Gastroesophageal sphincter (tissue), 4 donors: ENCODE results near the gene ZMIZ1. TPM values are rescaled to one million over a fixed set of nuclear protein-coding genes. Genes with fewer than 3 reads are reported as not detected.

Experiments
- ATAC-seq: fragments of 150-250 bp; one replicate; pipeline ENCODE4 v1.9.1; 2016; ENCODE audit warnings: mild to moderate bottlenecking, moderate library complexity
- H3K27ac ChIP-seq, 4 donors: fragments of 200-600 bp; sonication (generic) in 3 of 4; 1 replicate in 3 of 4; 2 replicates in 1 of 4; pipeline ENCODE4 v1.5.1; 2016 to 2019
- H3K27me3 ChIP-seq: fragments of 200-600 bp; sonication (generic); one replicate; pipeline ENCODE4 v1.5.1; 2019
- H3K36me3 ChIP-seq, 2 donors: fragments of 200-600 bp; sonication (generic); one replicate each; pipeline ENCODE4 v1.5.1; 2019; ENCODE audit warnings: control low read depth in 1 of 2
- H3K4me1 ChIP-seq, 3 donors: fragments of 200-600 bp; sonication (generic); 1 replicate in 2 of 3; 2 replicates in 1 of 3; pipeline ENCODE4 v1.5.1; 2016 to 2019; ENCODE audit warnings: control low read depth in 2 of 3
- H3K4me3 ChIP-seq, 2 donors: fragments of 200-600 bp; sonication (generic); one replicate each; pipeline ENCODE4 v1.5.1; 2019; ENCODE audit warnings: mild to moderate bottlenecking in 1 of 2, moderate library complexity in 1 of 2
- H3K9me3 ChIP-seq, 3 donors: fragments of 200-600 bp; sonication (generic); one replicate each; pipeline ENCODE4 v1.5.1; 2017 to 2019; ENCODE audit warnings: control low read depth in 2 of 3
- EP300 ChIP-seq: sonication (generic); formaldehyde crosslinking; IDR thresholded peaks from one replicate; pipeline ENCODE4 v1.6.1; 2017; ENCODE audit warnings: antibody characterized with exemption, mild to moderate bottlenecking
- POLR2A ChIP-seq, 2 donors: fragments of 450-650 bp; IDR thresholded peaks; one replicate each; pipeline ENCODE4 v1.6.1; 2017; ENCODE audit warnings: antibody characterized with exemption in 2 of 2, mild to moderate bottlenecking in 2 of 2, moderate library complexity in 1 of 2
- POLR2AphosphoS5 ChIP-seq: sonication (generic); formaldehyde crosslinking; IDR thresholded peaks from one replicate; pipeline ENCODE4 v1.6.1; 2017; ENCODE audit warnings: antibody characterized with exemption
- WGBS, 2 donors: methylation state at CpG; one replicate each; pipeline ENCODE4 v1.1.5; 2018; ENCODE audit warnings: low coverage in 1 of 2; 5-methylcytosine and 5-hydroxymethylcytosine counted together
- total RNA-seq, 4 donors: library from RNA; depleted of rRNA; stranded (reverse); fragments of >200 nt; gene quantifications; one replicate each; pipeline ENCODE4 v1.1.0, GENCODE V29; 2016
- TF ChIP-seq, protein P1 (sequence below), 4 experiments: fragments of 200-600 bp in 2 of 4; fragments of 450-650 bp in 2 of 4; sonication (generic) in 1 of 4; IDR thresholded peaks; one replicate each; pipeline ENCODE4 v1.5.1; 2017 to 2019; ENCODE audit warnings: antibody characterized with exemption in 4 of 4, mild to moderate bottlenecking in 2 of 4, moderate library complexity in 2 of 4

The ZMIZ1 gene
- total RNA-seq, 4 donors from 2014 or later: 36.3 to 79.2 (median 67.1) TPM

DNA sequence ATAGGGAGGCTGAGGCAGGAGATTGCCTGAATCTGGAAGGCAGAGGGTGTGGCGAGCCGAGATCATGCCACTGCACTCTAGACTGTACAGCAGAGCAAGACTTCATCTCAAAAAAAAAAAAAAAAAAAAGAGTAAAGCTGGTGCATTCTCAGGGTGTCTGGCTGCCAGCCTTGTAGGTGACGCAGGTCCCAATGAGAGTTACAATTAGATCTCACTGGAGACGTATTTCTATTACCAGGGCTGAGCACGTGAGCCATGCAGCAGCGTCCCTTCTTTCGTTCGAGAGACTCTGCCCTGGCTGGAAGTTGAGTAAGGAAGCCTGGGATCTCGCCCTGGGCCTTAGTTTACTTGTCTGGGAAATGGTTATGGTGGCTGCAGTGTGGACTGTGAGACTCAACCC lies 22.4 kb upstream of the ZMIZ1 start:
- TF ChIP-seq EP300 (no peak), POLR2AphosphoS5 (no peak), POLR2A (IDR thresholded peaks at IDR 0.05) (no peak)
- TF ChIP-seq, protein P1, sequence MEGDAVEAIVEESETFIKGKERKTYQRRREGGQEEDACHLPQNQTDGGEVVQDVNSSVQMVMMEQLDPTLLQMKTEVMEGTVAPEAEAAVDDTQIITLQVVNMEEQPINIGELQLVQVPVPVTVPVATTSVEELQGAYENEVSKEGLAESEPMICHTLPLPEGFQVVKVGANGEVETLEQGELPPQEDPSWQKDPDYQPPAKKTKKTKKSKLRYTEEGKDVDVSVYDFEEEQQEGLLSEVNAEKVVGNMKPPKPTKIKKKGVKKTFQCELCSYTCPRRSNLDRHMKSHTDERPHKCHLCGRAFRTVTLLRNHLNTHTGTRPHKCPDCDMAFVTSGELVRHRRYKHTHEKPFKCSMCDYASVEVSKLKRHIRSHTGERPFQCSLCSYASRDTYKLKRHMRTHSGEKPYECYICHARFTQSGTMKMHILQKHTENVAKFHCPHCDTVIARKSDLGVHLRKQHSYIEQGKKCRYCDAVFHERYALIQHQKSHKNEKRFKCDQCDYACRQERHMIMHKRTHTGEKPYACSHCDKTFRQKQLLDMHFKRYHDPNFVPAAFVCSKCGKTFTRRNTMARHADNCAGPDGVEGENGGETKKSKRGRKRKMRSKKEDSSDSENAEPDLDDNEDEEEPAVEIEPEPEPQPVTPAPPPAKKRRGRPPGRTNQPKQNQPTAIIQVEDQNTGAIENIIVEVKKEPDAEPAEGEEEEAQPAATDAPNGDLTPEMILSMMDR (IDR thresholded peaks at IDR 0.05): no peak
- Histone ChIP-seq H3K27ac (no peak overlapping the region), H3K36me3 (no peaks in the 10 kb centered on the region), H3K9me3 (no peaks in the 10 kb centered on the region), H3K27me3 (no peaks in the 10 kb centered on the region), H3K4me1 (peaks cover 0 to 13% (median 6%) of the 10 kb centered on the region in 3 donors), H3K4me3 (no peak overlapping the region)
- ATAC-seq: no peak
- whole genome bisulfite sequencing, 2 donors: 87 to 95% methylated on average over 7 to 9 of the region's 9 CpGs

DNA sequence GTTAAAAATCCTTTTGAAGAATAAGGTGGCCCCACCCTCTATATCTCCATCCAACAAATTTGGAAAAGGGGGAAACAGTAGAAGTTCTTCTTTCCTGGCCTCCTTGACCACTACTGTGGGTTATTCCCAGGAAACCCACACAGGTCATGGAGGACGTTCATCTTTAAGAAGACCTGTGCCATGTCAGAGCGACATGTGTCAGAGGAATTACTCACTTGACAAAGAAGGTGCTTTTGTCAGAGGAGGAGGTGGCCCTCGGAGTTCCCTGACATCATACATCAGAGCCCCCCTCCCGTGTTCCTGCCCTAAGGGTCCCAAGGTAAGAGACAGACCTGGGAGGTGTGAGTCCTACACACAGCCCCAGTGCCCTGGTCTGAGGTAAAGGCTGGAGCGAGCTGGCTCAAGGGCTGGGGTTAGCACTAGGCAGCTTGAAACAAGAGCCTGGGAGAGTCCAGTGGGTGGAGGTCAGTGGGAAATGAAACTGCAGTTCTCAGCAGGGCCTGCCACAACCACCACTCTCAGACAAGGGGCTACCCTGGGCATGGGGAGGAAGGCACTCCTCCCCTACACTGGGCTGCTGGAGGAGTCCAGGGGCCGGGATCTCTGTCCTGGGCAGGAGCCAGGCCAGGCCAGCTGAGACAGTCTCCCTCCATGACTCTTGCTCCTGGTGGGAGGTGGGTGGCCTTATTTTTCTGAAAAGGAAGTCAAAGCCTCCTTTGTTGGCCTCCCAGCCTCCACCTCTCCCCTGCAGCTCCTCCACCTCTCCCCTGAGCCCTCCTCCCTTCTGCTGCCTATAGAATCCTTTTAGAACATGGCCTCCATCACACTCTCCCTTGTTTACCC lies 21.8 kb upstream of the ZMIZ1 start:
- no peak overlapping the region for H3K27ac ChIP-seq
- TF ChIP-seq POLR2A (IDR thresholded peaks at IDR 0.05) (no peak), EP300 (no peak), POLR2AphosphoS5 (no peak)
- TF ChIP-seq, protein P1 (IDR thresholded peaks at IDR 0.05): no peak
- no peak for ATAC-seq
- peaks cover 0 to 13% (median 6%) of the 10 kb centered on the region in 3 donors for H3K4me1 ChIP-seq
- 60 to 92% methylated on average over 1 to 2 of the region's 6 CpGs for WGBS, 2 donors
- no peaks in the 10 kb centered on the region for H3K9me3 ChIP-seq
- no peaks in the 10 kb centered on the region for H3K27me3 ChIP-seq
- H3K36me3 ChIP-seq: no peaks in the 10 kb centered on the region
- H3K4me3 ChIP-seq: no peak overlapping the region

DNA sequence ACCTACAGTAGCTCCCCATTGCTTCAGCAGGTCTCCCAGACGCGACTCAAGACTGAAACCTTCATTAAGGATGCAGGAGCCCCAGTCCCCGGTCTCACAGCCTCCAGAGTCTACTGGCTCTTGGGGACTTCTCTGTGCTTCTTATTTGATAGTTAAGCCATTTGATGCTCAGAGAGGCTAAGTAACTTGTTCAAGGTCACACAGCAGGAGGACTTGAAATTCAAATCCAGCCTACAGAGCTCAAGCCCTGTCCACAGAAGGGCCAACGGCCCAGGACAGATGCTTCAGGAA lies 21.2 kb upstream of the ZMIZ1 start:
- Histone ChIP-seq H3K27me3 (no peaks in the 10 kb centered on the region), H3K4me1 (peaks cover 0 to 13% (median 6%) of the 10 kb centered on the region in 3 donors), H3K9me3 (no peaks in the 10 kb centered on the region), H3K36me3 (no peaks in the 10 kb centered on the region), H3K27ac (no peak overlapping the region), H3K4me3 (no peak overlapping the region)
- TF ChIP-seq EP300: no peak
- WGBS, 2 donors: 95% methylated on average over 4 of the region's 4 CpGs; no CpG with 5 or more reads in 1 of the 2 donors
- ATAC-seq: no peak

DNA sequence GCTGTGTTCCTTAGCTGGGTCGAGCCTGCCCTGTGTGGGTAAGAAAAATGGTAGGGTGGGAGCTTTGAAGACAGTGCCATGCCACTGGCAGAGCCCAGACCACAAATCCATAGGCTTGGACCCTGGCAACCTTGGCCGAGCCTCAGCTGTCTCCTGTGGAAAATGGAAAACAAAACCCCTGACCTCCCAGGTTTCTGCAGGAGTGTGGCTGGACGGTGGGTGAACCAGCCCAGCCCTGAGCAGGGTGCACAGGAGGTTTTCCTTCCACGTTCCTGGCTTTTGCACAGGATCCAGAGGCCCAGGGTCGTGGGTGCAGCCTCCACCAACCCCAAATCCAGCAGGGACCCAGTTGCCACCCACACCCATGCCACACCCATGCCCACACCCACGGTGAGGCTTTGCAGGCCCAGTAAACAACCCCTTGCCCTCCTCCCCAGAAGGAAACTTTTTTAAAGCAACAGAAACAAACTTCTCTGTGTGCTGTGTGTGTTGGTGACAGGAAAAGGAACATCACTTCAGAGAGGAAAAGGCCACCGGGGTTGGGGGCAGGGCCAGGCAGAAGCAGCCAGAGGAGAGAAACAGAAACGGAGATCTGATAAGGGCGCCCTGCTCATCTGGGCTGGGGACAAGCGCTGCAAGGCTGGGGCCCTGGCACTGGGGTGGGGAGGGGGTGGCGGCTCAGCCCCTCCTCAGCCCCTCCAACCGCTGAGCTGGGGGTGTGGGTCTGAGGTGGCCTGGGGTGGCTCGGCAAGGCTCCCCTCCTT lies 20.7 kb upstream of the ZMIZ1 start:
- ATAC-seq: no peak
- Histone ChIP-seq H3K27ac (peak overlapping the region in 1 of 4 donors; percentile 33), H3K4me1 (peaks cover 0 to 13% (median 6%) of the 10 kb centered on the region in 3 donors), H3K4me3 (no peak overlapping the region), H3K27me3 (no peaks in the 10 kb centered on the region), H3K9me3 (no peaks in the 10 kb centered on the region), H3K36me3 (no peaks in the 10 kb centered on the region)
- TF ChIP-seq, protein P1 (IDR thresholded peaks at IDR 0.05): no peak
- no peak for TF ChIP-seq POLR2A (IDR thresholded peaks at IDR 0.05)
- no peak for TF ChIP-seq POLR2AphosphoS5
- no peak for TF ChIP-seq EP300
- 64% methylated on average over 6 of the region's 13 CpGs; no CpG with 5 or more reads in 1 of the 2 donors for WGBS, 2 donors

DNA sequence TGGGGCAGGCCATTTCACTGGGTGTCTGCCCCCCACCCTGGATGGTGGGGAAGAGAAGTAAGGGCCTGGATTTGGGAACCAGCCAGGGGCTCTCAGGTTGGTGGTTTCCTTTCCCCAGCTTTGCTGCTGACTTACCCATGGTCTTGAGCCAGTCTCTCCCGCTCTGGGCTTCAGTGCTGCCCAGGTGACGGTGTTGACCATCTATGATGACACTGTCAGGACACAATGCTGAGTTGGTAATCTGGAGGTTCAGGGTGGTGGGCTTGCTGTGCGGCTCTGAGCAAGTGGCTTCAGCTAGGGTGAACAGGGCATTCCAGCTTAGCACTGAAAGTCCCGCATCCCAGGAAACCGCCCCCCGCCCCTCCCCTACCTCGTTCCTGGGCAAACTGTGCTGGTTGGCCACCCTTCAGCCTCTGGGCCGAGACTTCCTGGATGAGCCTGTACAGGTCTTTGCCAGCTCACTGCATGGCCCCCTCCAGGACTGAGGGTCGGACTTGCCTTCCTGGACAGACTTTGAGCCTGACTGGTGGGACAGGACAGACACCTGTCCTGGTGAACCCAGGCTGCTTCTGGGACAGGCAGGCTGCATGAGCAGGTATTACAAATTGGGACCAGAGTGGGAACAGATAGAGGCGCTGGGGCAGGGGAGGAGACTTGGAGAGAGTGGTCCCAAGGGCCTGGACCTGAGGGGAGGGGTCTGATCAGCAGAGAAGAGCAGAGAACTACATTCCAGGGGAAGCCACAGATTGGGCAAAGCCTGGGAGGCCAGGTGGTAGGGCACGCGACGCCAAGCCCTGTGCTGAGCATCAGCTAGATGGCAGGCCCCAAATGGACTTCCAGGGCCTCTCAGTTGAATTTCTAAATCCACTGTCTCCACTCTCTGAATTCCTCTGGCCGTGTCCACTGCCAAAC lies 19.9 kb upstream of the ZMIZ1 start:
- H3K27ac ChIP-seq: peak overlapping the region in 1 of 4 donors; percentile 33
- no peak for TF ChIP-seq EP300
- TF ChIP-seq POLR2A (IDR thresholded peaks at IDR 0.05): no peak
- TF ChIP-seq POLR2AphosphoS5: no peak
- TF ChIP-seq, protein P1 (IDR thresholded peaks at IDR 0.05): no peak
- no peaks in the 10 kb centered on the region for H3K27me3 ChIP-seq
- no peaks in the 10 kb centered on the region for H3K9me3 ChIP-seq
- 80 to 96% methylated on average over 1 to 5 of the region's 14 CpGs for WGBS, 2 donors
- no peaks in the 10 kb centered on the region for H3K36me3 ChIP-seq
- peaks cover 0 to 13% (median 6%) of the 10 kb centered on the region in 3 donors for H3K4me1 ChIP-seq
- no peak overlapping the region for H3K4me3 ChIP-seq
- no peak for ATAC-seq
